ENCODE measurements around the gene PLCB1.
"Not testable (repeated sequence)": the region's sequence is repeated elsewhere in the genome, so short reads cannot be mapped to it uniquely, and the experiment has no call there.

- TF ChIP-seq EZH2 (IDR thresholded peaks at IDR 0.05; ENCODE audit: borderline replicate concordance, low read depth, low read length, severe bottlenecking); CTCF (IDR thresholded peaks at IDR 0.05; ENCODE audit: borderline replicate concordance, extremely low read depth, low read length, poor library complexity, severe bottlenecking): not testable (repeated sequence)
Observed at GRCh38 chr20:8436938-8437337, 304.9 kb downstream of the PLCB1 start.
